Astrocyte (in vitro differentiated cells and primary cell): ENCODE data around the gene MGAT3.

Source experiments
- EZH2 ChIP-seq: IDR thresholded peaks from 2 replicates; pipeline ENCODE4 v1.6.1; 2012; ENCODE audit warnings: mild to moderate bottlenecking, low read length, inconsistent platforms; ENCODE audit not compliant: insufficient read depth
- TF ChIP-seq, protein P1 (sequence below): IDR thresholded peaks from 2 replicates; pipeline ENCODE4 v1.5.1; 2011; ENCODE audit warnings: low read depth, mild to moderate bottlenecking, inconsistent platforms, low read length, moderate library complexity; ENCODE audit not compliant: insufficient read depth

DNA sequence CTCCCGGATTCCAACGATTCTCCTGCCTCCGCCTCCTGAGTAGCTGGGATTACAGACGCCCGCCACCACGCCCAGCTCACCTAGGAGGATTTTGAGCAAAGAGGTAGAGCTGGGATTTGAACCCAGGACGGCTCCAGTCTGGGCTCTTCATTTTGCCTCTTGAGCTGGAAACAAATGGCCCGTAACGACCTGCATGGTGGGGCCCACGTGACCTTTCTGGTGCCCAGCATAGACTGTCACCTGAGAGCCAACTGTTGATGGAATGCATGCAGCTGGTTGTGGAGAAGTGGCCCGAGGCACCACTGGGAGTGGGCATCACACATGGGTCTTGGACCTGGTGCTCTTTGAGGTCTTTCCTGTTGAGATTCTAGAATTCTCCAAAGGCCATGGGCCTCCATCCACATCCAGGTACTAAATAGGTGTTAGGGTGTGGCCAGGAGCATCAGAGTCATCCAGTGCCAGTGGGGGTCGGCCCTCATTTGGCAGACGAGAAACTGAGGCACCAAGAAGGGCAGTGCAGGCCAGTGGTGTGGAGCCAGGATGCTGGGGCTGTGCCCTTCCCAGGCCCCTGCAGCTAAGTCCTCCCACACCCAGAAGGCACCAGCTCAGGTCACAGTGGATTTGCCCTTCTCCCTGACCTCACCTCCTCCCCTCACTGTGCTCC, 67.4 kb downstream of the MGAT3 start:
- TF ChIP-seq, protein P1, sequence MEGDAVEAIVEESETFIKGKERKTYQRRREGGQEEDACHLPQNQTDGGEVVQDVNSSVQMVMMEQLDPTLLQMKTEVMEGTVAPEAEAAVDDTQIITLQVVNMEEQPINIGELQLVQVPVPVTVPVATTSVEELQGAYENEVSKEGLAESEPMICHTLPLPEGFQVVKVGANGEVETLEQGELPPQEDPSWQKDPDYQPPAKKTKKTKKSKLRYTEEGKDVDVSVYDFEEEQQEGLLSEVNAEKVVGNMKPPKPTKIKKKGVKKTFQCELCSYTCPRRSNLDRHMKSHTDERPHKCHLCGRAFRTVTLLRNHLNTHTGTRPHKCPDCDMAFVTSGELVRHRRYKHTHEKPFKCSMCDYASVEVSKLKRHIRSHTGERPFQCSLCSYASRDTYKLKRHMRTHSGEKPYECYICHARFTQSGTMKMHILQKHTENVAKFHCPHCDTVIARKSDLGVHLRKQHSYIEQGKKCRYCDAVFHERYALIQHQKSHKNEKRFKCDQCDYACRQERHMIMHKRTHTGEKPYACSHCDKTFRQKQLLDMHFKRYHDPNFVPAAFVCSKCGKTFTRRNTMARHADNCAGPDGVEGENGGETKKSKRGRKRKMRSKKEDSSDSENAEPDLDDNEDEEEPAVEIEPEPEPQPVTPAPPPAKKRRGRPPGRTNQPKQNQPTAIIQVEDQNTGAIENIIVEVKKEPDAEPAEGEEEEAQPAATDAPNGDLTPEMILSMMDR = no peak
- TF ChIP-seq EZH2 = no peak
